Ramos (cell line): ENCODE results near the gene TBC1D3B.
"Not testable (repeated sequence)": the region's sequence is repeated elsewhere in the genome, so short reads cannot be mapped to it uniquely, and the experiment has no call there.

Source experiments
- in situ Hi-C: fragments of 300-500 bp; cut with MboI; formaldehyde crosslinking; loops from one replicate; pipeline ENCODE4 v1.14.3; 2022; ENCODE audit warnings: low sequenced_read_pairs; ENCODE audit not compliant: unreplicated experiment

Gene TBC1D3B

DNA sequence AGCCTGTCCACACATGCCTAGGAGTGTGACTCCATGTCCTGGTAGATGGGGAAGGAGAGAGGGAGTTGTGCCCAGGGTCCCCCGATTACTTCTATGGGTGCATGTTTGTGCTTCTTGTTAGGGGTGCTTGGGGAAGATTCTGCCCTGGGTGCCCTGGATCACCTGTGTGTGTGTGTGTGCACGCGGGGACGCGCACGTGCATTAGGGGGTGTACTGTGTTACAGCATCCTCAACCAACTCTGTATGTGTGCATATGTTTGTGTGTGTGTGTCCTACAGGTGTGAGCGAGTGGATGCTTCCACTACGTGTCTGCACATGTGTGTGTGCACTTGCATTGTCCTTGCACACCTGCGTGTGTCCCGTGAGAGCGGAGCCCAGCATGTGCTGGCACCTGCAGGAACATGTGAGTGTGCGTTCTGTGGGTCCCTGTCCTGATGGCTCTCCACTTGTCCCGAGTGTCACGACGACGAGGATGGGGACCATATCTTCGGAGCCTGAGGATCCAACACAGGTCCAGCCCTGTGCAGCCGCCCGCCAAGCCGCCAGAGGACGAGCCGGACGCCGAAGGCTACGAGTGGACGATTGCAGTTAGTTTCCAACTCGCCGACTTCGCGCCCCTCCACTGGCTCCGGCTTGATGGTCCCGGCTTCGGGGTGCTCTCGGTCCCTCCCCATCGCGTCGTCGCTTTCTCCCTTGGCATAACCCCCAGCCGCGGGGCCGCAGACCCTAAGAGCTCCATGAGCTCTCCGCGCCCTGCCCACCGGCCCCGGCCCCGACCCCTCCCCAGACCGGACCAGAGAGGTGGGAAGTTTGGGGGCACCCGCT is 6.0 kb upstream of the TBC1D3B start:
- in situ Hi-C loops: no loop called here

DNA sequence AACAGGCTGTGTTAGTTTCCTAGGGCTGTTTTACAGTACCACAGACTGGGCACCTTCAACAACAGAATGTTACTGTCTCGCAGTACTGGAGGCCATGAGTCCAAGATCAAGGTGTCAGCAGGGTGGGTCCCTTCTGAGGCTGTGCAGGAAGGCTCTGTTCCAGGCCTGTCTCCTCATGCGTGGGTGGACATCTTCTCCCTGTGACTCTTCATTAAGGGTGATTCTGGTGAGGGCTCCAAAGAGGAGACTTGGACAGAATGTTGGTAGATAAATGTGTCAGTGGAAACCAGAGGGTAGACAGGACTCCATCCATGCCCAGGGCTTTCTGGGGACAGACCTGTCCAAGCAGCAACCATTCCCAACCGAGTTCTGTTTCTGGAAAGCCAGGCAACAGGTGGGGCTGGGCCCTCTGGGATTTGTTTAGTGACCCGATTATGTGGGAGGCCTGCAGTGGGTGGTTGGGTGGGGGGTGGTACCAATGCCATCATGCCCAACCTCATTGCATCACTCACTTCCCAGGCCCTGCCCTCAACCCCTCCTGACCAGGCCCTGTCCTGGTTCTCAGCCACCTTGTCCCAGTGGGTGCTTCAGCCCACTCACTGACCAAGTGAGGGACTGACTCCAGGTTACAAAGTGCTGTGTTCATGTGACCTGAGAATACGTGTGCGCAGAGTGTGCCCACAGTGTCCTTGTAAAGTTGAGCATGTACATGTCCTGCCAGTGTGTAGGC is 5.2 kb upstream of the TBC1D3B start:
- in situ Hi-C loops: not testable (repeated sequence)

DNA sequence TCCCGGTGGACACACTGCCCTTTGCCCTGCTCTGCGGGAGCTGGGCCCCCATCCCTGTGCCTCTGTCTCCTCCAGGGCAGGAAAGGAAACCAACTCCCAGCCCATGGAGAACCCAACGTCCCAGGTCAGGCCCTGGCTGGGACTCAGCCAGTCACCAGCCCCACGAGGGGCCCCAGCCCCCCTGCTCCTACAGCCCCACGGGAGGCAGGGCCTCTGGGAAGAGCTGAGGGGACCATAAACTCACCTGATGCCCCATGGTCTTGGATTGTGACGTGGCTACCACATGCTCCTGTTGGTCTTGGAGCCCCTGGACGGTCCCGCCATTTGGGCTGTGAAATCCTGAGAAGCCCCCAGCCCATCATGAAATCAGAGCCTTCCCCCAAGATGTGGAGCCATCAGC is 7.6 kb downstream of the TBC1D3B start:
- in situ Hi-C loops: not testable (repeated sequence)

DNA sequence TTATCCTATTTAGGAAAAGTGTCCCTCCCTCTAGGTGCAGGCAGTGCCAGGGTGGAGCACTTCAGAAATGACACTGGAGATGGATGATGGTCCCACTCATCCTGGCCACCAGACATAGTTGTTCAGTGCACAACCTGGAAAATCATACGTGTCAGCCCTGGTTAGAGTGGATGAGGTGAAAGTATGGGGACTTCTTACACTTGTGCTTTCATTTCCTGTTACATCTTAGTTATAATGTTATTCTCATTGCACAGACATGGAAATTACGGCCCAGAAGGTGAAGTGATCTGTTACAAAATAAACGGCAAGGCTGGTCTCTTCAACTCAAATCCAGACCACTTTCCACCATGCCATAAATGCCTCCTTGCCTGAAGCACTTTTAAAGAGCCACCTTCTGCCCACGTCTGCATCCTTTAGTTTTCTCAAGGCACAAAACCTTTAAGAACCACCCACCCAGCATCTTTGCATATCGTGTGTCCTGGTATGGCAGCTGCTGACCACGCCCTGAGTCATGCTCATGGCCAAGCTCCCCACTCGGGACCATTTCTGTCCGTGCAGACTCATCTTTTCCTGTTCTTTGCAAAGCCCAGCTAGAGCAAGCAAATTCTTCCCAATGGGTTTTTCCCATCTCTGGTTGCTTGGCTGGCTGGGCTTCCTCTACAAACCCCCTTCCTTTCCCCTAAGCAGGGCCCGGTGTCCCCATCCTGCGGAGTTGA is 22.4 kb downstream of the TBC1D3B start:
- in situ Hi-C loops: no loop called here

DNA sequence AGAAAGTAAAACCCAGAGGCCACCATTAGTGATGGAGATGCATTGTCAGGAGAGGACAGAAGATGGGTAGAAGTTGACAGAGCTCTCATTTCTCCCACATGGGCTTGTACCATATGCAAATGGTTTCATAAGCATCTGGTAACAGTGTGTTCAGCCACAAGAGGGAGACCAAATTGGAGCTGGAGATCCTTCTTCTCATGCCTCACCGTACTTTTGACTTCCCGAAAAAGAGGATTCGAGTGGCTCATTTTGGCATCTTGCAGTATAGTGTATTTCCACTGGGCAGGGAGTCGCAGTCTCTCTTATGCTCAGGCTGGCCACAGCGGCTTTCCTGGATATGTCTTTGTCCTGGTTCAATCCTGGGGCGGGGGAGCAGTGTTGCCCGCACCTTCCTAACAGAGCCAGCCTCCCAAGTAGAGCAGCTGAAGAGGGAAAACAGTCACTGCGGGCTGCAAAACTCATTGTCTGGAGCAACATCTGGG is 23.8 kb downstream of the TBC1D3B start:
- in situ Hi-C loops: no loop called here

DNA sequence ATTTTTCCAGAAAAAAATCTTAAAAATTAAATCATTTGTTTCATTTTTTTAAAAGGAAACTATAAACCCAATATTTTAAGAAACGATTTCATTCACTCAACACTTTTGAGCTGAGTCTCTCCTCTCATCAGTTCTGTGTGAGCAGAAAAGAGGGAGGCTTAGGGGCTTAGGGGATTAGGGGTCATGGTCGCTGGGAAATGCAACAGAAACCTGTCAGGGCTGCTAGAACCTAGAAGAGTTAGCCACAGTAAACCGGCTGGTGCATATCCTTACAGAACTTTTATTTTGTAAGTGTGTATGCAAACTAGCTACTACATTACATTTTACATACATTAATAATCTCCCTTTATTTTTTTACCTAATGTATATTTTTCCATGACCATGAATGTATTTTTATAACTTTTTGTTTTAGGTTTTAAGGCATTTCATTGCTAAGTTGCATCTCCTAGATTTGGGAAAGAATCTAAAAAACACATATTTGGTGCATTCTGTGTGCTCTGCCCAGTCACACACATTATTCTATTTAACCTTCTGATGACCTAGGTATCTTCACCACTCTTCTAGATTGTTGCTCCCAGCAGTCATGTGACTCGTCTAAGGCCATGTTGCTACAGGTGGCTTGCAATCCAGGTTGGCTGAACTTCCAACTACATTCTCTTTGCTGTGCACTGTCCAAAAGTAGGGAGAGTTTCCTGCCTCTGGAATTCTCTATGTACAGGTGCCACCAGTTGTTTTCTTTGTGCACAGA is 24.4 kb downstream of the TBC1D3B start:
- in situ Hi-C loops: no loop called here

DNA sequence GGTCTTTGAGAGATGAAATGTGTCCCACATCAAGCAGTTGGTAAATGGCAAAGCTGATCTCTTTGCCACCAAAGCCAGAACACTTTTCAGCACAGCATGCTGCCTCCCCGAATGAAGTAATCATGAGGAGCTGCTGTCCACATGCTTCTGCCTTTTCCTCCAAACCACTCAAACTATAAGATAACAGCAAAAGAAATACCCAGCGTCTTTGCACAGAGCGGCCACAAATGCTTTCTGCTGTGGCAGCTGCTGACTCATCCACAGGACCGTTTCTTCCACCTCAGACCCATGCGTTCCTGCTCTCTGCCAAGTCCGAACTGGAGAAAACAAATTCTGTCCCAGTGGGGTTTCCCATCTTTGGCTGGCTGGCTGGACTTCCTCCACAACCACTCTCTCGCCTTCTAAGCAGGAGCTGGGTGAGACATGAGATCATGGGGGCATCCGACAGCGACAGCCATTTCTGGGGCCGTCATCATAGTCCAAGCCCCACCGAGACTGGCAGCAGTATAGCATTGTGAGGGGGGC is 27.1 kb downstream of the TBC1D3B start:
- in situ Hi-C loops: loop anchor here (5.0 kb wide), 1 partner anchor 177 kb away; no protein-coding TSS in a partner anchor

DNA sequence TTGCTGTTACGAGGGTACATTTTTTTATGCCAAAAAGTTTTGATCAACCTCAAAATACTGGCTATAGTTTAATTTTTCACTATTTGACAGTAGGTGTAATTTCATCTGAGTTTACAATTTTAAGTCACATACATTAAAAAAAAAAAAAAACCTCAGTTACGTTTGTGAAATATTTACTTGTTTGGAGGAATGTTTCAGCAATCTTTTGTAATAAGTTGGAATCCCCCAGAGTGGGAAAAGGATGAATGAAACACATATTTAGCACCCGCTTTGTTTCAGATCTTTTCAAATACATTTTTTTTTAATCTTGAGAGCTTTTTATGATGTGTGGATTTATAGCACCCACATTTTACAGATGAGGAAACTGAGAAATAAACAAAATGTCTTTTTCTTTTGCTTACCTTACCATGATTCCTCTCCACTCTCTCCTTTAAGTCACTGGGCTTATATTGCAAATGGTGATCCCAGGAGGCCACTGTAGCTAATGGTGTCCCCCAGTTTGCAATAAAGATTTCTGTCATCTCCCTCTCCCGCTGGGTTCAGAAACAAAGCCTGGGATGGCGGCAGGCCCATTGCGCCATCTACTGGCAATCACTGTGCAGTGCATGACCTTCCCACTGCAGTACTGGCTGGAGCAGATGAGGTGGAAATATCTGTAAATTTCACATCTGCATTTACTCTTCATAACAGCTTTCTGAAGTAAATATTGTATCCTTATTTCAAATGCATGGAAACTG is 27.7 kb downstream of the TBC1D3B start:
- in situ Hi-C loops: loop anchor here (5.0 kb wide), 1 partner anchor 176 kb away; no protein-coding TSS in a partner anchor

DNA sequence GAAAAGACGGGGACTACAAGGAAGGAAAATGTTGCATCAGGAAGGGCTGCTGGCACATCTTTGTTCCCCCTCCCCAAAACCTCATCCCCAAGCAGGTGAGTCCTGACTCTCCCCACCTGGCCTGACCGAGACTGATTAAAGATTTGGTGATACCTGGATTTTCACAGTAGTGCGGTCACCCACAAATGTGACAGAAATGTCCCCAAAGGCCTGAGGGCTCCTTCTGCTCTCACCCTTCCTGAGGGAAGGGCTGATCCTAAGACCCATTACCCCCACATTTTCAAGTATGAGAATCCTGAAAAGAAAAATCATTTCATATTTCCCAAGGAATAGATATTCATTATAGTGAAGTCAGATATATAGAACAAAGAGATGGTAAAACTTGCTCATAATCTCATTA is 28.8 kb downstream of the TBC1D3B start:
- in situ Hi-C loops: loop anchor here (5.0 kb wide), 1 partner anchor 175 kb away; no protein-coding TSS in a partner anchor

DNA sequence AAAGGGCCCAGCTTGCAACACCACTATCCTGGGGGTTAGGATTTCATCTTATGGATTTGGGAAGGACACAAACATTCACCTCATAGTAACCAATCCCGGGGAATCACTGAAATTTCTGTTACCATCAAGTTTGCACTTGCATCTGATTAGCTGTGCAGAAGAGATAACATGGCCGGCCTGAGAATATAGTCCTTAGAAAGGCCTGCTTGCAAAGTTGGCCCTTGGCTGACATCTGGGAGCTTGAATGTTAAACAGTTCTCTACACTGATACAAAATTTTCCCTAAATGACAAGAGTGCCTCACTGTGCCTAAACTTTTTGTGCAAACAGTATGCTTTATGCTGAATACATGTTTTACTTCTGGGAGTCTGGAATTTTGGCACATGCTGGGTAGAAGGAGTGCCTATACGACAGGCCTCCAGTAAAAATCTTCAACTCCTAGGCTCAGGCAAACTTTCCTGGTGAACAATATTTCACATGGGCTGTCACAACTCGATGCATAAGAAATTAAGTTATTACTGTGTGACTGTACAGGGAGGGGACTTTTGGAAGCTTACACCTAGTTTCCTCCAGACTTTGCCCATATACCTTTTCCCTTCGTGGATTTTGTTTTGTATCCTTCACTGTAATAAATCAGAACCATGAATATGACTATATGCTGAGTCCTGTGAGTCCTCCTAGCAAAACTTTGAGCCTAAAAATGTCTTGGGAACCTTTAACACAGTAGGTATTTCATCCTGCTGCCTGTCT is 31.3 kb downstream of the TBC1D3B start:
- in situ Hi-C loops: loop anchor here (5.0 kb wide), 1 partner anchor 173 kb away; no protein-coding TSS in a partner anchor

DNA sequence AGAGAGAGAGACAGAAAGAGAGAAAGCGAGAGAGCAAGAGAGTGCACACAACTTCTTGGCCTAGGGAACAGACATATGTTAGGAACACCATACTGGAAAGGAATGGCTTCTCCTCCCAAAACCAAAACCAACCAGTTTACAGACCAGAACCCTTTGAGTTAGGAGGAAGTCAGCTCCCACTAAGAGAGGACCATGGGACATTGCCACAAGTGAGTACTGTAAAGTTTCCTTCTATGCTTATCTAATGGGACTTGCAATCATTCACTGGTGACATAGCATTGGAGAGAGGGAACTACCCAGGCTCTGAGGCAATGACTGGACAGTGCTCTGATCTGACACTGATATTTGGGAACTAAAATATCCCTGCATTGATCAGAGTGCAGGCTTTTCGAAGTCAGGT is 32.4 kb downstream of the TBC1D3B start:
- in situ Hi-C loops: no loop called here

DNA sequence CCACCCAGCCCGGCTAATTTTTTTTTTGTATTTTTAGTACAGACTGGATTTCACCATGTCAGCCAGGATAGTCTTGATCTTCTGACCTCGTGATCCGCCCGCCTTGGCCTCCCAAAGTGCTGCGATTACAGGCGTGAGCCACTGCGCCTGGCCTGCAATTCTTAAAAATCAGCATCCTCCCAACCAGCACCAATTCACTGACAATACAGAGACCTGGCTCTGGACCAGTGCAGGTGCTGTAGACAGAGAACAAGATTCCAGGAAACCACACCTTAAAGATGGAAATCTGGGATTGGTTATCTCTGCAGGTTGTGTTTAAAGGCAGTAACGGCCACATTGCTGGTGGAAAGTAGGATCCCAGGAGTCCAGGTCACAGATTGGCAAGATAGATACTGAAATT is 33.6 kb downstream of the TBC1D3B start:
- in situ Hi-C loops: no loop called here

DNA sequence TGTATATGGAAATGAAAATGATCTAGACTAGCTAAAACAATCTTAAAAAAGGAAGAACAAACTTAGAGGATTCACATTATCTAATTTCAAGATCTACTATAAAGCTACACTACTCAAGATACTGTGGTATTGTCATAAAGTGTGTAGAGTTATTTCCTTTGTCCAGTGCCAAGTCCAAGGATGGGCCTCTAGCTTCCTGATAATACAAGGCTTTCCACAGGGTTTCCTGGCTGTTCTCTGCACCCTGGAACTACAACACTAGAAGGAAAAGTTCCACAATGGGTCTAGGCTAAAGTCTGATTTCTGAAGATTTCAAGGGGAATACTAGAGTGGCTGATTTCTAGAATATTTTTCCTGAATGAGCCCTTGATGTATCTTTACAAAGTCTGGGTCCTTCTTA is 34.2 kb downstream of the TBC1D3B start:
- in situ Hi-C loops: no loop called here

DNA sequence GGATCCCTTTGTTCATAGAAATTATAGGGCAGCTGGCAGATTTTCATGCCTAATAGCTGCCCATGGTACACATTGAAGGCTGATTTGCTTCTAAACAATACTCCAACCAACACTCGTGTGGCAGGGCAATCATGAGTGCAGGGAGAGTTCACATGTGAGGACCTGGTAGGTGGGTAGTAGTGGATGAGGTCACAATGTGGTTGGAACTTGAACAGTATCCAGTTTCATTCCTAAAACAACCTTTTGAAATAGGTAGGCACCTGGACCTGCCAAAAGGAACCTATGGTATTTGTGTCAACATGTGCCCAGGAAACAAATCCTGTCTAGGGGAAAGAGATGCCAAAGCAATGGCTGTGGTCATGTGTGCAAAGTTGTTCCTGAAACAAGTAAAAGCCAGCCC is 40.0 kb downstream of the TBC1D3B start:
- in situ Hi-C loops: no loop called here

DNA sequence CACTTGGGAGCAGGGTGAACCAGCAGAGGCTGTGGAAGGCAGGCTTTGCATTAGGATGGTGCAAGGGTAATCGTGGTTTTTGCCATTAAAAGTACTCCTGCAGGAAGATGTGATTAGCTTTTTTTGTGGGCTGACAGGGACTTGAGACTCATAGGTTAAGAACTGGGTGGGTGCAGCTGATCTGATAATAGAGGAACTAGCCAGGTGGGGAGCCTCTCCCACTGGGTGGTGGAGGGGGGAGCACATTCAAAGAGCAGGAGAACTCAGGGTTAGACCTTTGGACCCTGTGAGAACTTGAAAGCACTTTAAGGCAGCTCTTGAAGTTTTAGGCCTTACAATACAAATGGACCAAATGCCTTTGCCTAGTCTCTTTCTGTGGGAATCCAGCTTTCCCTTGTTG is 40.4 kb downstream of the TBC1D3B start:
- in situ Hi-C loops: no loop called here

DNA sequence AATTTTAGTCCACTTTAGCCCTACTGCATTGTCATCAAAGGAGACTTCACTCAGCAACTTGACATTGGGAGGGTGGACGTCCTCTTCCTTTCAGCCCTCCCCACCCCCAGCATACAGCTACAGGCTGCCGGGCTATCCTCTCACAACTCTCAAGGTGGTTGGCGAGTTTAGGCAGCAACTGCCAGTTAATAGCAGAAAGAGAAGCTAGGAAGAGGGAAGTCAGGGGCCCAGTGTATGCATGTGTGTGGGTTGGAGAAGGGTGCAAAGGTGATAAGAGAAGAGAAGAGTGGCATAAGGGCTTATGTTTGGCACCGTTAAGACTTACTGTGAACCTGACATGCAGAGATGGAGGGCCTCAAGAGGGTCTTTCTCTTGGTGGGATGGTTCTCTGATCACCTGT is 41.0 kb downstream of the TBC1D3B start:
- in situ Hi-C loops: no loop called here

DNA sequence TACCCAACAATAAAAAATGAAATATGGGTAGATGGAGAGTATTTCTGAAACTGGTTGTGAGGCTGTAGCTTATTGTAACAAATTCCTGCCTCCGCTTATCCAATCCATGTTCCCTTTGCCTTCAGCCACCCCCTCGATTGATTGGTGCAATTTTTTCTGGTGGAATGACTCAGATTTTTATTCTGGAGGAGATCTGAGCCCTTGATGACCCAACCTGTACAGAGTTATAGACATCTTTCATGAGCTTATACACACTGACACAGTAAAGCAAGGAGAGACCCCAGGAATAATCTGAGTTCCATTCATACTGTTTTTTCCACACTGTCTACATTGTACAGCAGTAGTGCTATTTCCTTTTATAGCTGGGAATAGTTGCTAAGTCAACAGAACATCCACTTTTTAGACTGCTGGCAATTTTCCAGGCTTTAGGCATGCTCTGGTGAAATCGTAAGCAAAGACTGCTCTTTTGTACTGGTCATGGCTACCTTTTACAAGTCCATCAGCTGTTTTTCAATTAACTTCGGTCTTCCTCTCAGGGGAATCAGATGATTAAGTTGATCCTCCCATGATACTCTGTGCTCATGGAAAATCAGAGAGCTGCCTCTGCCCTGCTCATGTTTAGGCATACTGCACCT is 42.7 kb downstream of the TBC1D3B start:
- in situ Hi-C loops: no loop called here

DNA sequence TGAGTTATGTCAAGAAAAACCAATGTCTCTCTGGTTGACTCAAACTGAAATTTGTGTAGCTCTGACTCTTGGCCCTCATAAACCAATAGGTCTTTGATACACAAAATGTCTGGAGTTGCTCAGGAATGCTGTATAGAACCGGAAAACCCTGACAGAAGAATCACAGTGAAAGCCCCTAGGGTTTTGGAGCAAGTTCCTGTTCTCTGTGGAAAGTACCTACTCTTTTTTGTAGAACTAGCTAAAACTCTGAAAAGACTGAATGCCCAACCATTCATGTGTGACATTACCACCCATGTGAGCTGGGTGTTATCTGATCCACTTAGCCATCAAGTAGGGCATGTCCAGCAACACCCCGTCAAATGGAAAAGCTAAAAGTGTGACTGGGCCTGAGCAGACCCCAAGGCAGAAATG is 44.0 kb downstream of the TBC1D3B start:
- in situ Hi-C loops: no loop called here
